BLaER1 treated with 17β-estradiol and CSF1 and Interleukin-3, amounts not matched to agents 10 nM and 100 nM (cell line): ENCODE results near the gene DIAPH2.

ENCODE experiments used
- H3K27ac ChIP-seq, 11 experiments: shearing (Covaris generic); formaldehyde crosslinking; 2 replicates each; pipeline ENCODE4 v1.8.1; 2022
- H3K27me3 ChIP-seq, 11 experiments: shearing (Covaris generic); formaldehyde crosslinking; 2 replicates each; pipeline ENCODE4 v1.8.1; 2022
- H3K36me3 ChIP-seq, 11 experiments: shearing (Covaris generic); formaldehyde crosslinking; 2 replicates each; pipeline ENCODE4 v1.8.1; 2022
- H3K4me1 ChIP-seq, 10 experiments: shearing (Covaris generic); formaldehyde crosslinking; 2 replicates each; pipeline ENCODE4 v1.8.1; 2022
- H3K4me2 ChIP-seq, 11 experiments: shearing (Covaris generic); formaldehyde crosslinking; 2 replicates each; pipeline ENCODE4 v1.8.1; 2022
- H3K4me3 ChIP-seq, 10 experiments: shearing (Covaris generic); formaldehyde crosslinking; 2 replicates each; pipeline ENCODE4 v1.8.1; 2022
- H3K9ac ChIP-seq, 11 experiments: shearing (Covaris generic); formaldehyde crosslinking; 2 replicates each; pipeline ENCODE4 v1.8.1; 2022
- H3K9me3 ChIP-seq, 11 experiments: shearing (Covaris generic); formaldehyde crosslinking; replicated peaks in 1 of 11; 2 replicates each; pipeline ENCODE4 v1.8.1; 2022
- H4K20me1 ChIP-seq, 11 experiments: shearing (Covaris generic); formaldehyde crosslinking; 2 replicates each; pipeline ENCODE4 v1.8.1; 2022
- Cebpa-rat ChIP-seq, 11 experiments: shearing (Covaris generic); IDR thresholded peaks; 2 replicates each; pipeline ENCODE4 v1.8.1; 2022

Gene DIAPH2

GRCh38 chrX:96957718-96958117 lies 273.1 kb downstream of the DIAPH2 start:
- H3K27me3 ChIP-seq = peaks cover 27 to 89% (median 74%) of the 10 kb centered on the region in 11 experiments
- peaks cover 48 to 73% (median 57%) of the 10 kb centered on the region in 11 experiments for H3K9me3 ChIP-seq
- no peak overlapping the region for H3K4me2 ChIP-seq
- no peak overlapping the region for H3K9ac ChIP-seq
- no peak overlapping the region for H3K4me3 ChIP-seq
- H3K27ac ChIP-seq = no peak overlapping the region
- no peak for TF ChIP-seq Cebpa-rat (IDR thresholded peaks at IDR 0.05)
- no peaks in the 10 kb centered on the region; a peak in 1 of 22 replicates for H4K20me1 ChIP-seq
- H3K36me3 ChIP-seq = peaks cover 16 to 72% (median 34%) of the 10 kb centered on the region in 11 experiments; a peak in 20 of 22 replicates
- no peaks in the 10 kb centered on the region for H3K4me1 ChIP-seq

DNA sequence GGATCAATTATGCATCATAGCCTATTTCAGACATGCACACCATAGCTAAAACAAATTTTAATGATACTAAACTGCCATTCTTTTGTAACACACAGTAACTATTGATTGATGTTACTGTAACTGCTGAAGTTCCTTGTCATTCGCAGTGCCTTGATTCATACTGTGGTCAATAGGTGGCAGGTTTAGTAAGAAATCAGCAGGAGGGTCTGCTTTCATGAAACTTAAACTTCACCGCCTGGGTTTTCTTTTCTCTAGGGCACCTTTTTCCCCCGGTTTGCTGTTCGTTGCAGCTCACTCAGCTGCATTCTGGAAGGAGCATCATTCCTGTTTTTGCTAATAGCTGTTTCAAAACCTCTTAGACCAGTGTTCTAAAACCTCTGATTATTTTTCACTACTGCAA lies 287.2 kb downstream of the DIAPH2 start:
- no peaks in the 10 kb centered on the region for H3K4me1 ChIP-seq
- peaks cover 0 to 49% (median 5%) of the 10 kb centered on the region in 11 experiments; a peak in 5 of 22 replicates for H3K36me3 ChIP-seq
- H3K9me3 ChIP-seq = peaks cover 7 to 24% (median 15%) of the 10 kb centered on the region in 11 experiments
- H3K27me3 ChIP-seq = peaks cover 54 to 95% (median 79%) of the 10 kb centered on the region in 11 experiments
- H3K4me3 ChIP-seq = no peak overlapping the region
- no peak overlapping the region for H3K4me2 ChIP-seq
- no peak overlapping the region for H3K27ac ChIP-seq
- no peak overlapping the region for H3K9ac ChIP-seq
- H4K20me1 ChIP-seq = peaks cover 0 to 3% (median 0%) of the 10 kb centered on the region in 11 experiments; a peak in 1 of 22 replicates
- no peak for TF ChIP-seq Cebpa-rat (IDR thresholded peaks at IDR 0.05)

GRCh38 chrX:96978906-96979305 lies 294.3 kb downstream of the DIAPH2 start:
- TF ChIP-seq Cebpa-rat (IDR thresholded peaks at IDR 0.05) = no peak
- Histone ChIP-seq H3K36me3 (peaks cover 0 to 20% (median 0%) of the 10 kb centered on the region in 11 experiments; a peak in 3 of 22 replicates), H3K4me3 (no peak overlapping the region), H4K20me1 (peaks cover 0 to 9% (median 0%) of the 10 kb centered on the region in 11 experiments; a peak in 5 of 22 replicates), H3K9ac (no peak overlapping the region), H3K27ac (no peak overlapping the region), H3K27me3 (peaks cover 48 to 95% (median 75%) of the 10 kb centered on the region in 11 experiments), H3K4me2 (no peak overlapping the region), H3K9me3 (no peaks in the 10 kb centered on the region), H3K4me1 (no peaks in the 10 kb centered on the region)

- Histone ChIP-seq H3K27me3 (peaks cover 52 to 97% (median 83%) of the 10 kb centered on the region in 11 experiments), H3K27ac (no peak overlapping the region), H3K4me1 (no peaks in the 10 kb centered on the region), H3K9ac (no peak overlapping the region), H3K4me2 (no peak overlapping the region), H3K4me3 (no peak overlapping the region), H4K20me1 (peaks cover 0 to 9% (median 0%) of the 10 kb centered on the region in 11 experiments; a peak in 5 of 22 replicates), H3K36me3 (peaks cover 0 to 17% (median 0%) of the 10 kb centered on the region in 11 experiments; a peak in 2 of 22 replicates), H3K9me3 (no peaks in the 10 kb centered on the region)
- no peak for TF ChIP-seq Cebpa-rat (IDR thresholded peaks at IDR 0.05)
These were observed 295.1 kb downstream of the DIAPH2 start for GRCh38 chrX:96979766-96980165.

GRCh38 chrX:96982161-96982560 lies 297.5 kb downstream of the DIAPH2 start:
- no peak overlapping the region for H3K27ac ChIP-seq
- no peak overlapping the region for H3K4me3 ChIP-seq
- no peaks in the 10 kb centered on the region for H3K9me3 ChIP-seq
- H4K20me1 ChIP-seq = peaks cover 0 to 9% (median 0%) of the 10 kb centered on the region in 11 experiments; a peak in 5 of 22 replicates
- no peak for TF ChIP-seq Cebpa-rat (IDR thresholded peaks at IDR 0.05)
- peaks cover 0 to 17% (median 0%) of the 10 kb centered on the region in 11 experiments; a peak in 2 of 22 replicates for H3K36me3 ChIP-seq
- peaks cover 70 to 99% (median 91%) of the 10 kb centered on the region in 11 experiments for H3K27me3 ChIP-seq
- no peaks in the 10 kb centered on the region for H3K4me1 ChIP-seq
- H3K4me2 ChIP-seq = no peak overlapping the region
- H3K9ac ChIP-seq = no peak overlapping the region

- Histone ChIP-seq H4K20me1 (peaks cover 0 to 9% (median 0%) of the 10 kb centered on the region in 11 experiments; a peak in 5 of 22 replicates), H3K4me1 (no peaks in the 10 kb centered on the region), H3K4me3 (no peak overlapping the region), H3K4me2 (no peak overlapping the region), H3K9me3 (no peaks in the 10 kb centered on the region), H3K9ac (no peak overlapping the region), H3K27ac (no peak overlapping the region), H3K36me3 (peaks cover 0 to 6% (median 0%) of the 10 kb centered on the region in 11 experiments; a peak in 1 of 22 replicates), H3K27me3 (peaks cover 78 to 100% (median 95%) of the 10 kb centered on the region in 11 experiments)
- TF ChIP-seq Cebpa-rat (IDR thresholded peaks at IDR 0.05) = no peak
These were observed 299.9 kb downstream of the DIAPH2 start for GRCh38 chrX:96984538-96984937.

- no peak overlapping the region for H3K27ac ChIP-seq
- peaks cover 78 to 100% (median 95%) of the 10 kb centered on the region in 11 experiments for H3K27me3 ChIP-seq
- H3K9ac ChIP-seq = no peak overlapping the region
- no peaks in the 10 kb centered on the region for H3K4me1 ChIP-seq
- no peaks in the 10 kb centered on the region for H3K9me3 ChIP-seq
- no peak overlapping the region for H3K4me3 ChIP-seq
- no peak overlapping the region for H3K4me2 ChIP-seq
- H3K36me3 ChIP-seq = peaks cover 0 to 1% (median 0%) of the 10 kb centered on the region in 11 experiments; a peak in 1 of 22 replicates
- peaks cover 0 to 7% (median 0%) of the 10 kb centered on the region in 11 experiments; a peak in 4 of 22 replicates for H4K20me1 ChIP-seq
- TF ChIP-seq Cebpa-rat (IDR thresholded peaks at IDR 0.05) = no peak
These were observed 300.4 kb downstream of the DIAPH2 start for GRCh38 chrX:96985046-96985445.

GRCh38 chrX:96987228-96987627 lies 302.6 kb downstream of the DIAPH2 start:
- Histone ChIP-seq H4K20me1 (peaks cover 0 to 13% (median 0%) of the 10 kb centered on the region in 11 experiments; a peak in 3 of 22 replicates), H3K9me3 (no peaks in the 10 kb centered on the region), H3K4me2 (no peak overlapping the region), H3K27me3 (peaks cover 70 to 100% (median 96%) of the 10 kb centered on the region in 11 experiments), H3K9ac (no peak overlapping the region), H3K27ac (no peak overlapping the region), H3K4me3 (no peak overlapping the region), H3K36me3 (no peaks in the 10 kb centered on the region), H3K4me1 (no peaks in the 10 kb centered on the region)
- TF ChIP-seq Cebpa-rat (IDR thresholded peaks at IDR 0.05) = no peak

DNA sequence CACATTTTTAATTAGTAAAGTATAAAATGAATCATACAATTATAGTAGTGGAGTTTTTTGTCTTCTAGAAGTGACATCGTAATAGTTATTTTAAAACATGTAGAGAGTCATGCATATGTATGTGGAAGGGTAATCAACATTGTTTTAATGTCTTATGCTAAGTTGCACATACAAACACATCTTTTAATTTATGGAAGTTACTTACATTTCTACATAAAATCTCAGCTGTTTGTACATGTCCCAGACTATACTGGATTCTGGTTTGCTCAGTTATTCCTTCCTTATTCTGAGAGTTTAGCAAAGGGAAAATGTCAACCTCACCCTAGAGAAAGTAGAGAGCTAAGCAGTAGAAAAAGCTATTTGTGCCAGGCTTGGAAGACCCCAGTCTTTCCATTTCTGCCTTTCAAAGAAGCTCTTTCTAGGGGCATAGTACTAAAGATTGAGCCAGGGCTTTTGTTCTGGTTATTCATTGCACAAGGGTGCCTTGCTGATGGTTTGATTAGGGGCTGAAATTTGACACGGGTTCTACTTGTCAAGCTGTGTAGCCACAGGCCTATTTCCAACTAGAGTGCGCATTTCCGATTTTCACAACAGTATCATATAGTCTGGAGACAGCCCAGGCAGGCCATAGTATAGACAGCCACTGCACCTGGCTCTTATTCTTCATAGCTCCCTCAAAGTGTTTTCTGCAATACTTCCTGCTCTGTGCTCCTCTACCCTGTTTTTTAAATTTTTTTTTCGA lies 305.4 kb downstream of the DIAPH2 start:
- H3K9me3 ChIP-seq = peaks cover 0 to 7% (median 0%) of the 10 kb centered on the region in 11 experiments; a peak in 2 of 22 replicates
- H3K9ac ChIP-seq = no peak overlapping the region
- no peak overlapping the region for H3K4me2 ChIP-seq
- H3K27ac ChIP-seq = no peak overlapping the region
- no peaks in the 10 kb centered on the region for H3K36me3 ChIP-seq
- 0 out of 20 replicates have a peak, but pooled peaks cover 0 to 11% (median 0%) of the 10 kb centered on the region in 10 experiments for H3K4me1 ChIP-seq
- H3K4me3 ChIP-seq = no peak overlapping the region
- H4K20me1 ChIP-seq = peaks cover 0 to 8% (median 0%) of the 10 kb centered on the region in 11 experiments; a peak in 3 of 22 replicates
- no peak for TF ChIP-seq Cebpa-rat (IDR thresholded peaks at IDR 0.05)
- H3K27me3 ChIP-seq = peaks cover 66 to 100% (median 96%) of the 10 kb centered on the region in 11 experiments
